RWPE2 (cell line): ENCODE results near the gene IGHMBP2.
A peak's percentile ranks its signal among the peaks of the same experiment; 100 is the strongest.

Experiments used
- ATAC-seq: fragments of 200-7000 bp; cut with Tn5 transposase; 3 replicates; pipeline ENCODE4 v1.9.1; 2021; ENCODE audit warnings: low read depth
- DNase-seq: peaks from one replicate; pipeline ENCODE4 v3.0.0-alpha.2; 2020; ENCODE audit warnings: low spot score
- H3K27ac ChIP-seq: fragments of 450-650 bp; 2 replicates; pipeline ENCODE4 v1.5.1; 2017; ENCODE audit warnings: mild to moderate bottlenecking; ENCODE audit not compliant: poor library complexity, severe bottlenecking
- H3K27me3 ChIP-seq: fragments of 250-450 bp; sonication (Bioruptor Pico); 2 replicates; pipeline ENCODE4 v1.5.1; 2021; ENCODE audit warnings: mild to moderate bottlenecking, moderate library complexity; ENCODE audit not compliant: insufficient read depth, poor library complexity, severe bottlenecking
- H3K36me3 ChIP-seq: fragments of 250-450 bp; sonication (Bioruptor Pico); 2 replicates; pipeline ENCODE4 v1.5.1; 2020; ENCODE audit warnings: low read depth, mild to moderate bottlenecking, moderate library complexity
- H3K4me1 ChIP-seq: fragments of 250-450 bp; sonication (Bioruptor Pico); 2 replicates; pipeline ENCODE4 v1.5.1; 2021; ENCODE audit warnings: mild to moderate bottlenecking, moderate library complexity; ENCODE audit not compliant: insufficient read depth, poor library complexity, severe bottlenecking
- H3K4me3 ChIP-seq: fragments of 250-450 bp; sonication (Bioruptor Pico); 2 replicates; pipeline ENCODE4 v1.5.1; 2021; ENCODE audit warnings: mild to moderate bottlenecking, moderate library complexity; ENCODE audit not compliant: severe bottlenecking
- H3K9me3 ChIP-seq: fragments of 250-450 bp; sonication (Bioruptor Pico); 2 replicates; pipeline ENCODE4 v1.5.1; 2021; ENCODE audit warnings: mild to moderate bottlenecking, moderate library complexity; ENCODE audit not compliant: severe bottlenecking
- TF ChIP-seq, protein P1 (sequence below): fragments of 450-650 bp; IDR thresholded peaks from one replicate; pipeline ENCODE4 v1.5.1; 2017; ENCODE audit warnings: mild to moderate bottlenecking, moderate library complexity; ENCODE audit not compliant: poor library complexity, severe bottlenecking

The IGHMBP2 gene

DNA sequence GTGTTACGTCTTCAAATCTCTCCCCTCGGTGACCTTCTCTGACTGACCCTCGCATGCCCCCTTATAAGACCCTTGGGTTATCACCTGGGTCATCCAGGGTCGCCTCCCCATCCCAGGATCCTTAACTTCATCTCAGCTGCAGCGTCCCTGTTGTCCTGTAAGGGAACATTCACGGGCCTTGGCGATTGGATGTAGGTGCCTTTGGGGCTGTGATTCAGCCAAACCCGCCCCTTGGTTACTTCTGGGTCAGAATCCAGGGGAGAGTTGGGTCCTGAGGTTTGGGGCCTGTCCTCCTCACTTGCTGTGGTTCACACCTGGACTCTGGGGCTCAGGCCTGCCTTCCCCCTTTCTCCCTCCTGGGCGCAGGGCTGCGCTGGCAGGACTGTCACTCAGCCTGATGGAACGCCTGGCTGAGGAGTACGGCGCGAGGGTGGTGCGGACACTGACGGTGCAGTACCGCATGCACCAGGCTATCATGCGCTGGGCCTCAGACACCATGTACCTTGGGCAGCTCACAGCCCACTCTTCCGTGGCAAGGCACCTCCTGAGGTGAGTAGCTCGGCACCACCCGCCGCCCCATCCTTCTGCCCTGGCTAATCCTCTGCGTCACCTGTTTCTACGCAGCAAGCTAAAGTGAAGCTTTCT is 29.4 kb downstream of the IGHMBP2 start:
- TF ChIP-seq, protein P1, sequence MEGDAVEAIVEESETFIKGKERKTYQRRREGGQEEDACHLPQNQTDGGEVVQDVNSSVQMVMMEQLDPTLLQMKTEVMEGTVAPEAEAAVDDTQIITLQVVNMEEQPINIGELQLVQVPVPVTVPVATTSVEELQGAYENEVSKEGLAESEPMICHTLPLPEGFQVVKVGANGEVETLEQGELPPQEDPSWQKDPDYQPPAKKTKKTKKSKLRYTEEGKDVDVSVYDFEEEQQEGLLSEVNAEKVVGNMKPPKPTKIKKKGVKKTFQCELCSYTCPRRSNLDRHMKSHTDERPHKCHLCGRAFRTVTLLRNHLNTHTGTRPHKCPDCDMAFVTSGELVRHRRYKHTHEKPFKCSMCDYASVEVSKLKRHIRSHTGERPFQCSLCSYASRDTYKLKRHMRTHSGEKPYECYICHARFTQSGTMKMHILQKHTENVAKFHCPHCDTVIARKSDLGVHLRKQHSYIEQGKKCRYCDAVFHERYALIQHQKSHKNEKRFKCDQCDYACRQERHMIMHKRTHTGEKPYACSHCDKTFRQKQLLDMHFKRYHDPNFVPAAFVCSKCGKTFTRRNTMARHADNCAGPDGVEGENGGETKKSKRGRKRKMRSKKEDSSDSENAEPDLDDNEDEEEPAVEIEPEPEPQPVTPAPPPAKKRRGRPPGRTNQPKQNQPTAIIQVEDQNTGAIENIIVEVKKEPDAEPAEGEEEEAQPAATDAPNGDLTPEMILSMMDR: no peak
- H3K4me3 ChIP-seq: no peak overlapping the region
- peak; percentile 50 for DNase-seq
- no peaks in the 10 kb centered on the region for H3K4me1 ChIP-seq
- no peaks in the 10 kb centered on the region for H3K9me3 ChIP-seq
- H3K27me3 ChIP-seq: no peaks in the 10 kb centered on the region
- ATAC-seq: no peak
- no peak overlapping the region for H3K27ac ChIP-seq
- peaks cover 22% of the 10 kb centered on the region for H3K36me3 ChIP-seq

DNA sequence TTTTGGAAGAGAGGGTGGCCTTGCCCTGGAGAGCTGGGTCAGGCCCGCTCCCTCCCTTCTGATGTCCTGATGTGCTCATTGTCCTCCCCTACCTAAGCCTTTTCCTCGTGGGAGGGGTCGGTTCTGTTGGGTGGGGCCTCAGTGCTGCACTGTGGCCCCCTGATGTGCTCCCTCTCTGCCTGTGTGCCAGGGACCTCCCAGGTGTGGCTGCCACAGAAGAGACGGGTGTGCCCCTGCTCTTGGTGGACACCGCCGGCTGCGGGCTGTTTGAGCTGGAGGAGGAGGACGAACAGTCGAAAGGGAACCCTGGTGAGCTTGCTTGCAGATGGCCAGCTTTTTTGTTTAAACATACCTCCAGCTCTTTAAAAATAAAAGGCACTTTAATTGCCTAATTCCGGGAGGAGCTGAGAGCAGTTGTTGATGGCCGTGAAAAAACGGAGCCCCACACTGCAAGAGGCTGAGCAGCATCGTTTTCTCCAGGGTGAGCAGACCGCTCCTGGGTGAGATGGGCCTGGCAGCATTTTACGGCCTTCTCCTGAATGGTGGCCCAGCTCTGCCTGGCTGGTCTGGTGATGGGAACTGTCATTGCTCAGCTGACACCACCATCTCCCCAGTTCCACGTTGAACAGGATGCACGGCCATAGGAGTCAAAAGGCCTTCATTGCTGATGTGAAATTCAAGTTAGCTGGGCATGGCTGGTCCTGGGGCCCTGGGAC is 30.1 kb downstream of the IGHMBP2 start:
- peaks cover 21% of the 10 kb centered on the region for H3K36me3 ChIP-seq

DNA sequence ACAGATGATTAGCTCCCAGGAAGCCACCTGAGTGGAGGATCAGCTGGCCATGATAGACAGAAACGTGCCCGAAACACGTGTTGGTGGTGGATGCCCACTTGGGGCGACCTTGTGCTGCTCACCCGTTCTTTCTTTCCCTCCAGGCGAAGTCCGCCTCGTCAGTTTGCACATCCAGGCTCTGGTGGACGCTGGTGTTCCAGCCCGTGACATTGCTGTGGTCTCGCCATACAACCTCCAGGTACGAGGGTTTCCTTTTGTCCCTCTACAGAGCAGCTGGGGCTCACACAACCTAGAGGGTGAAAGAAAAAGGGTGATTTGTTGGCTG is 30.6 kb downstream of the IGHMBP2 start:
- no peak for ATAC-seq
- H3K36me3 ChIP-seq: peaks cover 19% of the 10 kb centered on the region
- DNase-seq: peak; percentile 41

More for the DNA sequence above, 30.1 kb downstream of the IGHMBP2 start:
- Histone ChIP-seq H3K9me3 (no peaks in the 10 kb centered on the region), H3K4me1 (no peaks in the 10 kb centered on the region), H3K4me3 (no peak overlapping the region), H3K27ac (no peak overlapping the region), H3K27me3 (no peaks in the 10 kb centered on the region)
- TF ChIP-seq, protein P1: no peak
- DNase-seq: no peak
- no peak for ATAC-seq

DNA sequence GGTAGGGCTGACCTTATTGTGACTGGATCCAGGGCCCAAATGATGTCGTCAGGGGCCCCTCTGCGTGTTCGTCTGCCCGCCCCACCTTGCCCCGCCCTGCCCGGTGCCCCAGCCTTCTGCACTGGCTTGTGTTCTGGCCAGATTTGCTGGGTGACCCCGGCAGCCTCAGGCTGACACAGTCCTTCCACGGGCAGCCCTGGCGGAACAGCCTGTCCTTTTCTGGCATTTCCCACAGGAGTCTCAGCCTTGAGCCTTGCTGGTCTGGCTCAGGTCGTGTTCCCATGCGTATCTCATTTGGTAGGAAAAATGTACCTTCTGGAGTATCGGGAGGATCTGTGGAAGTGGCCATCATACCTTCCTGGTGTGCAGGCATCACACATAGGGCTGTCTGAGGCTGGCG is 31.0 kb downstream of the IGHMBP2 start:
- no peaks in the 10 kb centered on the region for H3K4me1 ChIP-seq
- TF ChIP-seq, protein P1: no peak
- H3K27ac ChIP-seq: no peak overlapping the region
- ATAC-seq (no peak), DNase-seq (peak; percentile 34)
- H3K4me3 ChIP-seq: no peak overlapping the region
- H3K36me3 ChIP-seq: peaks cover 16% of the 10 kb centered on the region
- no peaks in the 10 kb centered on the region for H3K27me3 ChIP-seq
- H3K9me3 ChIP-seq: no peaks in the 10 kb centered on the region

More for the DNA sequence above, 30.6 kb downstream of the IGHMBP2 start:
- Histone ChIP-seq H3K27me3 (no peaks in the 10 kb centered on the region), H3K4me3 (no peak overlapping the region), H3K9me3 (no peaks in the 10 kb centered on the region), H3K4me1 (no peaks in the 10 kb centered on the region), H3K27ac (no peak overlapping the region)
- TF ChIP-seq, protein P1: no peak

DNA sequence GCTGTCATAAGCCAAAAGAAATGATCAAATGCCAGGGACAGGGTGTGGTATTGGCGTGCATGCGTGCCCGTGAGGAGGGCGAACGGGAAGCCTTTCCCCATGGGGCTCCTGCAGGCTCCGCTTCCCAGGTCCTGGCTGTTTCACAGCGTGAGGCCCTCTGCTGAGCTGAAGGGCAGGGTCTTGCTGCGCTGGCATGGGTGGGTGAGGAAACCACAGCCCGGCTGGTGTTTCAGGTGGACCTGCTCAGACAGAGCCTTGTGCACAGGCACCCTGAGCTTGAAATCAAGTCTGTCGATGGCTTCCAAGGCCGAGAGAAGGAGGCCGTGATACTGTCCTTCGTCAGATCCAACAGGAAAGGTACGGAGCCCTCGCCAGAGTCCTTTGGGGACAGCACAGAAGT is 31.4 kb downstream of the IGHMBP2 start:
- H3K4me3 ChIP-seq: no peak overlapping the region
- ATAC-seq (no peak), DNase-seq (peak; percentile 50)
- H3K4me1 ChIP-seq: no peaks in the 10 kb centered on the region
- no peaks in the 10 kb centered on the region for H3K27me3 ChIP-seq
- no peaks in the 10 kb centered on the region for H3K9me3 ChIP-seq
- TF ChIP-seq, protein P1: no peak
- H3K27ac ChIP-seq: no peak overlapping the region
- H3K36me3 ChIP-seq: peaks cover 16% of the 10 kb centered on the region
